HG03521 (cell line): ENCODE results near the gene RABEPK.
A peak's percentile ranks its signal among the peaks of the same experiment; 100 is the strongest.
"Not testable (repeated sequence)": the region's sequence is repeated elsewhere in the genome, so short reads cannot be mapped to it uniquely, and the experiment has no call there.

Source experiments
- ATAC-seq: cut with Tn5 transposase; IDR thresholded peaks from one replicate; pipeline ENCODE4 v1.9.1; 2021; ENCODE audit warnings: mild to moderate bottlenecking, moderate library complexity; ENCODE audit not compliant: unreplicated experiment

Gene RABEPK, protein sequence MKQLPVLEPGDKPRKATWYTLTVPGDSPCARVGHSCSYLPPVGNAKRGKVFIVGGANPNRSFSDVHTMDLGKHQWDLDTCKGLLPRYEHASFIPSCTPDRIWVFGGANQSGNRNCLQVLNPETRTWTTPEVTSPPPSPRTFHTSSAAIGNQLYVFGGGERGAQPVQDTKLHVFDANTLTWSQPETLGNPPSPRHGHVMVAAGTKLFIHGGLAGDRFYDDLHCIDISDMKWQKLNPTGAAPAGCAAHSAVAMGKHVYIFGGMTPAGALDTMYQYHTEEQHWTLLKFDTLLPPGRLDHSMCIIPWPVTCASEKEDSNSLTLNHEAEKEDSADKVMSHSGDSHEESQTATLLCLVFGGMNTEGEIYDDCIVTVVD

GRCh38 chr9:125200216-125201047, at the start of gene RABEPK:
Gene RABEPK, plus strand, starts transcription at chr9:125200542. Its CDS starts 2,472 bp downstream, at chr9:125203014.
- ATAC-seq, result peak; percentile 98

GRCh38 chr9:125151730-125152129, 48.6 kb upstream of the RABEPK start:
- ATAC-seq, result no peak

DNA sequence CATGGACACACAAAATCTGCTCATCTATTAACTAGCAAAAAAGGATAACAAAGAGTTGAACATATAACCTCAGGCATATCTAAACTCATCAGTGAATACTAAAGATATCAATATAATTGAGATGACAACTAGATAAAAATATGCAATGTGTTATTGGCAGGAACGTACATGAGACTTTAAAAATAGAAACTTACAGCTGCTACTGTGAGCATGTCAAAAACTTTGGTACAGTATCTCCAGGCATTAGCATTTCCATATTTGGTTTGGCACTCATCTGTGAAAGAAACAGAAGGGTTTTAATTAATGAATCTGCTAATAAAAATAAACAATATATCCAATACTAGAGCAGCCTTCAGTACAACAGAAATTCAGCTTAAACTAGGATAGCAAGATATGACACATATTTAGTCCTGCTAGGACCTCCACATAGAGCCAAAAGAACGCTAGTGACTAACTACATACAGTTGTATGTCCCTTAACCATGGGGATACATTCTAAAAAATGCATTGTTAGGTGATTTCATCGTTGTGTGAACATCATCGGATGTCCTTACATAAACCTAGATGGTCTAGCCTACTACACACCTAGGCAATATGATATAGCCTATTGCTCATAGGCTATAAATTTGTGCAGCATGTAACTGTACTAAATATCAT, 46.5 kb upstream of the RABEPK start:
- no peak for ATAC-seq

DNA sequence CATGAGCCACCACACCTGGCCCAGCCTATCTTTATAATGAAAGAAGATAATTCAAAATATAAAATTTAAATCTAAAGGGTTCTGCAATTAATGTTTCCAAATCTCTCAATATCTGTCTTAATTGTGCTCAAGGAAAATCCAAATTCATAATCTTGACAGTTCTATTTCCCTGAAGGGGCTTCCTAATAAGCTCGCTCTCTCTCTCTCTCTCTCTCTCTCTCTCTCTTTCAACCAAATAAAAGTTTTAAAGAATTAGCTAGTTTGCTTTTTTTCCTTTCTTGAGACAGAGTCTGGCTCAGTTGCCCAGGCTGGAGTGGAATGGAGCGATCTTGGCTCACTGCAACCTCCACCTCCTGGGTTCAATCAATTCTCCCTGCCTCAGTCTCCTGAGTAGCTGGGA, 43.8 kb upstream of the RABEPK start:
- ATAC-seq, result no peak

- ATAC-seq, result no peak
These were observed 39.6 kb upstream of the RABEPK start for GRCh38 chr9:125160750-125161149.

GRCh38 chr9:125161284-125161918, 38.9 kb upstream of the RABEPK start:
- no peak for ATAC-seq

GRCh38 chr9:125162891-125163290, 37.5 kb upstream of the RABEPK start:
- not testable (repeated sequence) for ATAC-seq

DNA sequence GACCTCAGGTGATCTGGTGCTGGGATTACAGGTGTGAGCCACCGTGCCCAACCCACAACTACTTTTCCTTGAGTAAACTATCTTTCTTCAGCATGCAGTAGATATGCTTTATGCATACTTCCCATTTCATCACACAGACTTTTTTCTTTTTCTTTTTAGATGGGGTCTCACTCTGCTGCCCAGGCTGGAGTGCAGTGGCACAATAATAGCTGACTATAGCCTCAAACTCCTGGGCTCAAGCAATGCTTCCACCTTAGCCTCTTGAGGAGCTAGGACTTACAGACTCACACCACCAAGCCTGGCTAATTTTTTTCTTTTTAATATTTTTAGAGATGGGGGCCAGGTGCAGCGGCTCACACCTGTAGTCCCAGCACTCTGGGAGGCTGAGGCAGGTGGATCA, 33.6 kb upstream of the RABEPK start:
- ATAC-seq, result no peak

DNA sequence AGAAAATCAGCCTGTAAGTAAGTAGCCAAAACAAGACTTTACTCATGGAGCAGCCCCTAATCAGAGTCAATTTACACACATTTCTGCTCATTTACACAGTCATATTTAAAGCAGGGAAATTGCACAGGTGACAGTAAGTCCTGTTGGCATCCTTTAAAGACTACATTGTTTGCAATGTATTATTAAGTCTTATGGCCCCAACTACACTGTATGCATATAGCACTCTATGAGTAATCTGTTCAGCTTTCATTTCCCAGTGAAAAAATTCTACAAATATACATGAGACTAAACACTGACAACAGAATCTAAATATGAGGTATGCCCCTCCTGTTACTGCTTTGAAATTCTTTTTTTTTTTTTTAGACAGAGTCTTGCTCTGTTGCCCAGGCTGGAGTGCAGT, 30.4 kb upstream of the RABEPK start:
- ATAC-seq, result no peak

DNA sequence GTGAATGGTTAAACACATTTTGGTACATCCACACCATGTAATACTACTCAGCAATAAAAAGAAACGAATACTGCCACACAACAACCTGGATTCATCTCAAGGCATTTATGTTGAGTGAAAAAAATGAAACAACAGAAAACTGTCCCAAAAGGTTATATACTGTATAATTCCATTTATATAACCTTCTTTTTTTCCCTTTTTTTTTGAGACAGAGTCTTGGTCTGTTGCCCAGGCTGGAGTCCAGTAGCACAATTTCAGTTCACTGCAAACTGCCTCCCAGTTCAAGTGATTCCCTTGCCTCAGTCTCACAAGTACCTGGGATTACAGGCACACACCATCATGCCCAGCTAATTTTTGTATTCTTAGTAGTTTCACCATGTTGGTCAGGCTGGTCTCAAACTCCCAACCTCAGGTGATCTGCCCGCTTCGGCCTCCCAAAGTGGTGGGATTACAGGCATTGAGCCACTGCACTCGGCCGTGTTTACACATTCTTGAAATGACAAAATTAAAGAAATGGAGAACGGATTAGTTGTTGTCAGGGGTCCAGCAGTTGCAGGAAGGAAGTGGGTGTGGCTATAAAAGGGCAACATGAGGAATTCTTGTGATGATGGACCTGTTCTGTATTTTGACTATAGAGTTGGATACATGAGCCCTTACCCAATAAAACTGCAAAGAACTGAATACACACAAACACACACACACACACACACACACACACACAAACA, 28.1 kb upstream of the RABEPK start:
- ATAC-seq, result no peak

DNA sequence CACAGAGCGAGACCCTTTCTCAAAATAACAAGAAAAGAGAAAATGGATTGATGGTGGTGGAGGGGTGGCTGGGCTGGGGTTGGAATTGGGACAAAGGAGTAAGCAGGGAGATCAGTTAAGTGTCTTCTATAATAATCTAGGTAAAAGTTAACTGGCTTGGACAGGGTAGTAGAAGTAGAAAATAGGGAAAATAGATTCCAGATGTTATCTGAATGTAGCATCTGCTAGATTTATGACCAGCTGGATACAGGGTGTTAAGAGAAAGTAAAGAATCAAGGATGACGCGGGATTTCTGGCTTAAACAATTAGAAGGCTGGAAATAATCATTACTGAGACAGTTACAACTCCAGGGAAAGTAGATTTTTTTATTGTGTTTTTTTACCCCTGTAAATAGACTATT, 23.7 kb upstream of the RABEPK start:
- no peak for ATAC-seq

GRCh38 chr9:125177888-125178287, 22.5 kb upstream of the RABEPK start:
- ATAC-seq, result no peak

DNA sequence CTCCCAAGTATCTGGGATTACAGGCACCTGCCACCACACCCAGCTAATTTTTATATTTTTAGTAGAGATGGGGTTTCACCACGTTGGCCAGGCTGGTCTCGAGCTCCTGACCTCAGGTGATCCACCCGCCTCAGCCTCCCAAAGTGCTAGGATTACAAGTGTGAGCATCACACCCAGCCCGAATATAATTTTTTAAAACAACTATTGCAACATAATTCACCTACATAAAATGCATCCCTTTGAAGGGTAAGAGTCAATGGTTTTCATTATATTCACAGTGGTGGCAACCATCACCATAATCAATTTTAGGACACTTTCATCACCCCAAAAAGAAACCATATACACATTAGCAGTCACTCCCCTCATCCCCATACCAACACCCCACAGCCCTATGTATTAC, 20.6 kb upstream of the RABEPK start:
- ATAC-seq, result not testable (repeated sequence)

GRCh38 chr9:125180876-125181275, 19.5 kb upstream of the RABEPK start:
- ATAC-seq, result no peak

DNA sequence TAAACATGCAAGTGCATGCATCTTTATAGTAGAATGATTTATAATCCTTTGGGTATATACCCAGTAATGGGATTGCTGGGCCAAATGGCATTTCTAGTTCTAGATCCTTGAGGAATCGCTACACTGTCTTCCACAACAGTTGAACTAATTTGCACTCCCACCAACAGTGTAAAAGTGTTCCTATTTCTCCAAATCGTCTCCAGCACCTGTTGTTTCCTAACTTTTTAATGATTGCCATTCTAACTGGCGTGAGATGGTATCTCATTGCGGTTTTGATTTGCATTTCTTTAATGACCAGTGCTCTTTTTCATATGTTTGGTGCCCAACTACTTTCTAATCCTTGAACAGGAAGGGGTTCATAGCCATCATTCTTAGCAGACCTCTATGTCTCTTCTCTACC, 18.6 kb upstream of the RABEPK start:
- not testable (repeated sequence) for ATAC-seq

GRCh38 chr9:125183054-125183453, 17.3 kb upstream of the RABEPK start:
- ATAC-seq, result no peak

DNA sequence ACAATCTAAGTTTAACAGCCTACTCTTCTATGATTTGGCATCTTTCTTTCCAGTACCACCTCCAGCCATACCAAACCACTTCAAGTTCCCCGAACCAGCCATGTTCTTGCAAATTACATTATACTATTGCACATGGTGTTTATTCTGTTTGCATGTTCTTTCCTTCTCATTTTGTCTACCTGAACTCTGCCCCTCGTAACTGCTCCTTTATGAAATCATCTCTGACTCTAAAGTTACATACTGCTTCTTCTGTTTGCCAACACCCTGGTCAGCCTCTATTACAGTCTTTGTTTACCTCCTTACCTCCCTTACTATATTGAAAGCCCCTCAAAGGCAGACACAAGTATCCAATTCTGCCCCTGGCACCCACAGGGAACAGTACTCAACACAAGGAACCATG, 16.8 kb upstream of the RABEPK start:
- no peak for ATAC-seq

GRCh38 chr9:125189011-125189360, 11.4 kb upstream of the RABEPK start:
- peak; percentile 19 for ATAC-seq

- ATAC-seq, result peak; percentile 97
These were observed 10.7 kb upstream of the RABEPK start, which contains the start of gene PPP6C for GRCh38 chr9:125189361-125190289. Gene PPP6C, minus strand, starts transcription at chr9:125189803. Its CDS starts 85 bp downstream, at chr9:125189718.
